Activated T-helper 1 cell treated with anti-CD3 and anti-CD28 coated beads, Interleukin-2, amount 50 U/mL, for 16 hours (primary cell): ENCODE data around the gene ZMYM2.
"Not testable (repeated sequence)": the region's sequence is repeated elsewhere in the genome, so short reads cannot be mapped to it uniquely, and the experiment has no call there.

Source experiments
- DNase-seq, 2 donors: peaks; one replicate each; pipeline ENCODE4 v3.0.0-alpha.2; 2020; ENCODE audit warnings: low read depth in 1 of 2, low spot score in 1 of 2

Gene ZMYM2

GRCh38 chr13:19982447-19983043 is 24.0 kb downstream of the ZMYM2 start:
- no peak for DNase-seq

GRCh38 chr13:19984430-19985218 is 26.1 kb downstream of the ZMYM2 start:
- DNase-seq: no peak

GRCh38 chr13:19985219-19985556 is 26.7 kb downstream of the ZMYM2 start:
- DNase-seq: no peak

- no peak for DNase-seq
These were observed 33.0 kb downstream of the ZMYM2 start for GRCh38 chr13:19991531-19991930.

- no peak for DNase-seq
These were observed 34.5 kb downstream of the ZMYM2 start for GRCh38 chr13:19993024-19993423.

- DNase-seq: no peak
These were observed 40.4 kb downstream of the ZMYM2 start for GRCh38 chr13:19998960-19999359.

- DNase-seq: no peak
These were observed 41.6 kb downstream of the ZMYM2 start for GRCh38 chr13:20000062-20000552.

GRCh38 chr13:20001366-20002190 is 43.1 kb downstream of the ZMYM2 start:
- DNase-seq: no peak

GRCh38 chr13:20002787-20003186 is 44.3 kb downstream of the ZMYM2 start:
- no peak for DNase-seq

GRCh38 chr13:20006206-20006605 is 47.7 kb downstream of the ZMYM2 start:
- DNase-seq: no peak

- DNase-seq: no peak
These were observed 57.2 kb downstream of the ZMYM2 start for GRCh38 chr13:20015763-20016162.

- no peak for DNase-seq
These were observed 58.3 kb downstream of the ZMYM2 start for GRCh38 chr13:20016649-20017364.

- DNase-seq: no peak
These were observed 58.8 kb downstream of the ZMYM2 start for GRCh38 chr13:20017365-20017711.

GRCh38 chr13:20019043-20019442 is 60.5 kb downstream of the ZMYM2 start:
- no peak for DNase-seq

GRCh38 chr13:20024702-20025101 is 66.2 kb downstream of the ZMYM2 start:
- DNase-seq: no peak

GRCh38 chr13:20028953-20029352 is 70.4 kb downstream of the ZMYM2 start:
- DNase-seq: no peak

GRCh38 chr13:20033486-20033885 is 75.0 kb downstream of the ZMYM2 start:
- DNase-seq: no peak

GRCh38 chr13:20035130-20035529 is 76.6 kb downstream of the ZMYM2 start:
- no peak for DNase-seq

GRCh38 chr13:20037908-20038307 is 79.4 kb downstream of the ZMYM2 start:
- DNase-seq: no peak

GRCh38 chr13:20042603-20043002 is 84.1 kb downstream of the ZMYM2 start:
- DNase-seq: not testable (repeated sequence)

GRCh38 chr13:20043207-20043925 is 84.8 kb downstream of the ZMYM2 start:
- DNase-seq: no peak
